CD4-positive, alpha-beta T cell treated with Interleukin-17A for 1 hour (primary cell): ENCODE data around the gene XIRP1.
A peak's percentile ranks its signal among the peaks of the same experiment; 100 is the strongest.
"Not testable (repeated sequence)": the region's sequence is repeated elsewhere in the genome, so short reads cannot be mapped to it uniquely, and the experiment has no call there.

Experiments used
- DNase-seq: peaks from one replicate; pipeline ENCODE4 v3.0.0-alpha.2; 2020

XIRP1 gene

DNA sequence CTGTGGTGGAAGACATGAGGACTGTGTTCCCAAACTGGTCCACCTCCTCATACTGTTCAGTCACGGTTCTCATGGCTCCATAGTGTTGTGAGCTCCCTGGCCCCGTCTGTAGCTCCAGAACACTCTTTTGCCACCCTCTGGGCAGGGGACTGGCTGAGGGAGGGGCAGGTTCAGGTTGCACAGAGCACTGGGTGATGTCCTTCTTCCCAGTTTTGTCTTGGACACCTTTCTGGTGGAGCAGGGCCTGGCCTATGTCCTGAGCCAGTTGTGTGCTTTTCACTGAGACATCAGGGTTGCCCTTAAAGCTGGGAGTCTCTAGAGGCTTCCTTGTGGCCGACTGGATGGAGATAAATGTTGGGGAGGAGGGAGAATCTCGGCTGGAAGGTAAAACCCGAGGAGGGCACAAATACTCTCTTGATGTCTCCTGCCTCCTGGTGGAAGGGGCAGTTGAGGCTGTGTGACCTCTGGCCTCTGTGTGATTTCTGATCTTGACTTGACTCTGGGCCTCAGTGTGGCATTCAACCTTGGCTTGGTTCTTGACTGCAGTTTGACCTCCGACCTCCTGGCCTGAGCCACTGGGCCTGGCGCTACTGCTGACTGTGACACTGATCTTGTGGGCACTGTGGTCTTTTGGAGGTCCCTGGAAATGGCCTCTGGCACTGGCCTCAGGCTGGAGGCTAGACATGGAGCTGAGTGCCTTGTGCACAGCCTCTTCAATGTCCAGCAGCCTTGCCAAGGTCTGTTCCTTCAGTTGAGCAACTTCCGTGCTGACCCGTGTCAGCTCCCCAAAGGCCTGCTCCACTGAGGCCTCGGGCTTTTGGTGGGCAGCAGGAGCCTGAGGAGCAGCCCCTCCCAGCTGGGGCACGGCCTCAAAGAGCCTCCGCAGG is 8.1 kb downstream of the XIRP1 start:
- DNase-seq, result no peak

DNA sequence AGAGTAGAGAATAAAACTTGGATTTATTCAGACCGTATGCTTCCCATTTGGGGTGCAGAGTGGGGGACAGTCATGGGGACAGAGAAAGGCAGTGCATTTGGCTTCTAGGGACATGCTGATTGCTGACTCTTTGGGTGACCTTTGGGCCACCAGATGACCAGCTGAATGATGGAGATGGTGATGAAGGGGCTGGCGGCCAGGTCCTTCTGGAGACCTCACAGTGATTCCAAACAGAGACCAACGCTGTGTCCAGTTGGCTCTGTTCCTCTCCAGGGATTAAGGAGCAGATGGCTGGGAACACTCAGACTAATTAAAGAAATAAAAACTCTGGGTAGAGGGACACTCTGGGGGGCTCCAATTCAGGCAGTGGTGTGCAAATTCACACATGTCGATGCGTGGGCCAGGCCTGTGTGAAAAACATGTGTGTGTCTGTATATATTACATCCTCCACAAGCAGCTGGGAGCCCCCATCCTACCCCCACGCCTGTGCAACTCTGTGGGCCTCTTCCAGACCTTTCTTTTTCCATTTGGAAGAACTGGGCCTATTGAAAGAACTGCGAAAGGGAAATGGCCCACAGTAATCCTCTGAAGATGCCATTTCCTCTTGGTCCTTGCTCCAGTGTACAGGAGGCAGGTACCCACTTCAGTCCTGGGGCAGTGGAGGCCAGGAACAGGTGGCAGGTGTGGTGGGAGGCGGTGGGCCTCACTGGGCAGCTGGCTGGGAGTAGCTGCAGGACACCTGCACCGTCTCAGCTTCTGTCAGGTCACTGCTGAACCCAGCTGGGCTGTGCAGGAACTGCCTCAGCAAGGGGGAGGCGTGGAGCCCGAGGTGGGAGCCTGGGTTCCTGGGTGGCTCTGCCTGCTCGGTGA is 8.9 kb downstream of the XIRP1 start:
- DNase-seq, result no peak

DNA sequence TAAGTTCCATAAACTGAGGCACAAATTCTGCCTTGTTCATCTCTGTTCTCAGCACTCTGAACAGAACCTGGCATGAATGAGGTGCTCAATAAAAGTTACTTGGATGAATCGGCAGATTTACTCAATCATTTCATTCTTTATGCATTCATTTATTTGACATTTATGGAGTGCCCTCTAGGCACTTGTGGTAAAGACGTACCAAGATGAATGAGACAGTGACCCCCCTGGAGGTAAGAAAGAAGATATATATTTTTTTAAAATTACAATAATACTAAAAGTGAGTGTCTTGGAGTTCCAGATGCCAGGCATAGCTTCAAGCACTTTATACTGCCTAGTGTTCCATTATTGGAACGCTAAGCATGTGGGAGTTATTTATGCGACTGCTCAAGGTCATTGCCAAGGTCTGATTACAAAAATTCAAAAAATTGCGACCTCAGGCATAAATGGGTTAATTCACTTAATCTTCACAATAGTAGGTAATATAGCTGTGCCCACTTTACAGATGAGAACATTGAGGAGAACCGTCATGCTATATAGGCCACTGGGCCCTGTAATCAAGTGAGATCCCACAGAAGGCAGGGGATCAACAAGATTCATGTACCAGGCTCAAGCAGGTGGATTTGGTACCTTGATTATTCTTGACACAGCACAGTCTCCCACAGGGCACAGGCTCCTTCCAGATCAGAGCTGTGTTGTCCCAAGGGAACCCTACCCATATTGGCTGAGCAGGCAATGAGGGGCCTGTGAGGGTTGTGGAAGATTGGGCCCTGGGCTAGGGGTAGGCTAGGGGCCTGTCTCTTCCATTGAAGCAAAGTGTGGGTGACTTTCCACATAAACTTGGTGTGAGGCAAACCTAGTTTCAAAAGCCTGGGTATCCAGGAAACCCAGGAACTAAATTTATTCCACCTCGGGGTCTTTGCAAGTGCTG is 10.7 kb downstream of the XIRP1 start:
- DNase-seq, result no peak

DNA sequence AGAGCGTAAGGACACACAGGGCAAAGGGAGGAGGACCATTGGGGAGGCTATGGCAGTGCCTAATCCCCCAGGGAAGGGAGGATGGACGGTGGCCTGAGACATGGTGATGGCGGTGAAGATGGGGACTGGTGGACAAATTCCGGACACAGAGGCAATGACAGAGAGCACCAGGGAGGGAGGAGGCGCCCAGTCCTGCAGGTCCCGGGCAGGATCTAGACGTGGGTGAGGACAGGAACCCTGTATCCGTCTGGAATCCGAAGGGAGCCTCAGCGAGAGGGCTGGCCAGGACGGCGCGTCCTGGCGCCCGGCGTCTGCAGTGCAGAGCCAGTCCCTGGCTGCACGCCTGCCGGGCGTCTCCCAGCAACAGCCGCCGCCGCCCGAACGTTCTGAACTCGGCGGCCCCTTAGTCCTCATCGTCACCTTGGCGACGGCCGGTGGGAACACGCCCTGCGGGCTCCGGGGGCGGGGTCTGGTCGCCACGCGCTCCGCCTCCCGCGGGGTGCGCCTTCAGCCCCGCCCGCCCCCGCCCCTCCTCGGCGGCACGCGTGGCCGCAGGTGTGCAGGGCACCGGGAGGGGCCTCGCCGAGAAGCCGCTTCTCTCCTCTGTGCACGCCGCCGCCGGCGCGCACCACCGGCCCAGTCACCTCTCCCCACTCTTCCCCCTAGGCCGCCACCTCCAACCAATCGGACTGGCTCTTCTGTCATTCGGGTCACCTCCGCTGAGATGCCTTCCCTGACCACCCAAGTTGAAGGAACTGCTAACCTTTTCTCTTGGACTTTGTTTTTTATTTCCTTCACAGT is 11.6 kb downstream of the XIRP1 start:
- DNase-seq, result peak; percentile 94

DNA sequence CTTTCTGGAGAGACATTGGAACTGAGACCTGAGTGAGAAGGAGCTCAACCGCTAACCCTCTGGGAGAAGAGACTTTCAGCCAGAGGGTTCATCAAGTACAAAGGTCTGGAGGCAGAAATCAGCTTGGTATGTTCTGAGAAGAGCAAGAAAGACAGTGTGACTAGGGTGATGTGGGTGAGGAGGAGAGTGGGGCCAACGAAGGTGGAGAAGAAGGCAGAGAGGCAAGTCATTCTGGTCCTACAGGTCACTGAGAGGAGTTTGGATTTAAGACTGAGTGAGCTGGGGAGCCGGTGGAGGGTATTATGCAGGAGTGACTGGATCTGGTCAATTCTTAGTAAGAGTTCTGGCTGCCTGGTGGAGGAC is 12.2 kb downstream of the XIRP1 start:
- DNase-seq, result no peak

DNA sequence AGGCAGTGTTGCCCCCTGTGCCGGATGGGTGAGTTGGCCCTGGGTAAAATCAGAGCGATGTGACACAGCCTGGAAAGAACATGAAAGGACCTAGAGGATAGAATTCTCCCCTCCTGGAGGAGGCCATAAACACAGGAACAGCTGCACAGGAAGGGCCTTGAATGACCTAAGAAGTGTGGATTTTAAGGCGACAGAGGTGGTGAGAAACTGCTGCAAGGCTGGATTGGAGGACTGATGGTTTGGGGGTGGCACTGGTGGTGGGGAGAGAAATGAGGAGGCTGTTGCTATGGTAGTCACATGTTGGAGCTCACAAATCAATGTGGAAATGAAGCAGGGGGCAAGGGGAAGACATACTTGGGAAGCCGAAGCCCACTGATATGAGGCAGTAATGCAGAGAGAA is 13.8 kb downstream of the XIRP1 start:
- DNase-seq, result no peak

DNA sequence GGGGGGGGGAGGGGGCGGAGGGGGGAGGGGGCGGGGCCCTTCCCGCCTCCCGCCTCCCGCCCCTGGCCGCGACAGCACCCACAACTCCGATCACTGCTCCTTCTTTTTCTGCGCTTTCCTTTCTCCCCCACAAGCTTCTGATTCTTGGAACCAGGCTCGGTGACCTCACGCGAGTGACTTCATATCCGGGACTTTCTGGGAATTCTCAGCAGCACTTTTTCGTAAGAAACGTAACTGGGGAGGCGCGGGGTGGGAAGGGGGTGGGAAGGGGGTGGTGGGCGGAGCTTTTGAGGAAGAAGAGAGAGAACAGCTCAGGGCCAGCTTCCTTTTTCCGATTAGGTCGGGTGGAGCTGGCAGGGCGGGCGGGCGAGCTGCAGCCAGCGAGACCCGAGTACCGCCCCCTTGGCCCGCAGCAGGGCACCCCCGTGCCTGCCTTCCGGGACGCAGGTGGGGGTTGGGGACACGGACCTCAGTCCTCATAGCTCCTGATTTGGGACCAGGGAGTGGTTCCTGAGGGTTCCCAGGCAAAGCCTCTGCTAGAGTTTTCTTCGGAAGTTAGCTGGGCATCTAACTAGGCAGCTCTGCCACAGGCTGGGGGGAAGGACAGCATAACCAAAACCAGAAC is 14.6 kb downstream of the XIRP1 start:
- peak; percentile 85 for DNase-seq

DNA sequence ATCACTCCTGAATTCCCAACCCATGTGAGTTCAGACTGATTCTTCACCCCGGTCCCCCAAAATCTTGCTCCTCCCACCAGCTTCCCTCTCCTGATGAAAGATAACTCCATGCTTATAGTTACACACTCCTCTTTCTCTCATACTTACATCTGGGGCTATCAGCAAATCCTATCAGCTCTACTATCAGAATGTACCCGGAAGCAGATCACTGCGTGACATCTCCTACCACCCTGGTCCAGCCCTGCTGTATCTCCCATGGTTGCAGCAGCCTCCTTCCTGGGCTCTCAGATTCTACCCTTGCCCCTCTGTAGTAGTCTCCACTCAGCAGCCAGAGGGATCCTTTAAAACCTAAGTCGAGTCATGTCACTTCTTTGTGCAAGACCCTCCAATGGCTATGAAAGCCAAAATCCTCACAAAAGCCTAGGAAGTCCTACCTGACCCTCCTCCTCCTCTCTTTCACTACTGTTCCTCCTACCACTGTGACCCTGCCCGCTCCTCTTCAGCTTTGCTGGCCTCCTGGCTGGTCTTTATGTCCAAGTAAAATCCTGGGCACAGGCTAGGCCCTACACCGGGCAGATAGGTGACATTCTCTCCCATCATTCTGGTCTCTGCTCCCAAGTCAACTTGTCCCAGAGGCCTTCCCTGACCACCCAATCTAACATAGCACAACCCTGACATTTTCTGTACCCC is 16.2 kb downstream of the XIRP1 start:
- DNase-seq, result no peak

DNA sequence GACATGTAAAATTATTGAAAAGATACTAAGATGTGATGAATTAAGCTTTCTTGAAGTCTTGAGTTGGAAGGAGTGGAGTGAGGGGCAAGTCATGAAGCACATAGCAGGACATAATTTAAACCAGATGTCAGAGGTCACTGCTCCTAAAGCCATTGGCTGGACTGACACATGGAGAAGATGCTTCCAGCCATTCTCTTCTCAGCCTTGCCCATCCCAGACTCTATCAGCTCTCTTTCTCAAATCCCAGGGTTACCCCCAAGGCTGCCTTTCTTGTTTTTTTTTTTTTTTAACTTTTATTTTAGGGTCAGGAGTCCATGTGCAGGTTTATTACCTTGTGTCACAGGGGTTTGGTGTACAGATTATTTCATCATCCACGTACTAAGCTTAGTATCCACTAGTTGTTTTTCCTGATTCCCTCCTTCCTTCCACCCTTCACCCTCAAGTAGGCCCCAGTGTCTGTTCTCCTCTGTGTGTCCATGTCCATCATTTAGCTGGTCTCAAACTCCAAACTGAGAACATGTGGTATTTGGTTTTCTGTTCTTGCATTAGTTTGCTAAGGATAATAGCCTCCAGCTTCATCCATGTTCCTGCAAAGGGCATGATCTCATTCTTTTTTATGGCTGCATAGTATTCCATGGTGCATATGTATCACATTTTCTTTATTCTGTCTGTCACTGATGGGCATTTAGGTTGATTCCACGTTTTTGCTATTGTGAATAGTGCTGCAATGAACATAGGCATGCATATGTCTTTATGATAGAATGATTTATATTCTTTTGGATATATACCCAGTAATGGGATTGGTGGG is 18.9 kb downstream of the XIRP1 start:
- DNase-seq, result no peak

DNA sequence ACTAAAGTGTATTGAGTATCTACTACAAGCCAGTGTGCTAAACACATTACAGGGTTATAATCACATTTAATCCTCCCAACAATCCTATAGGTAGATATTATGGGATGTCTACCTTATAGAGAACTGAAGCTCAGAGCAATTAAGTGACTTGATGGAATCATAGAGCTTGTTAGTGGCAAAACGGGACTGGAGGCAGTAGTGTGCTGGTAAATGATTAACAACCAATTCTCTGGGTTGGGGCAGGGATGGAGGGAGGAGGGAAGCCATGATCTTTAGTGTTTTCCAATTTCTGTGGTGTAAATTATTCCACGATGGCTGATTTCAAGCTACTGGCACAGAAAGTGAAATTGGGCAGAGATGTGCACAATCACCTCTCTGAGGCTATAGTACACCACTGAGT is 20.5 kb downstream of the XIRP1 start:
- no peak for DNase-seq

DNA sequence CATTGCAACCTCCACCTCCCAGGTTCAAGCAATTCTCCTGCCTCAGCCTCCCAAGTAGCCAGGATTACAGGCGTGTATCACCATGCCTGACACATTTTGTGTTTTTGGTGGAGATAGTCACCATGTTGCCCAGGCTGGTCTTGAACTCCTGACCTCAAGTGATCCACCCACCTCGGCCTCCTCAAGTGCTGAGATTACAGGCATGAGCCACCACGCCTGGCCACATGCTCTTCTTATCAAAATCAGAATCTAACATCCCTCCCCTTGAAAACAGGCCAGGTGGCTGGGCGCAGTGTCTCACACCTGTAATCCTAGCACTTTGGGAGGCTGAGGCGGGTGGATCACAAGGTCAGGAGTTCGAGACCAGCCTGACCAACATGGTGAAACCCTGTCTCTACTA is 21.5 kb downstream of the XIRP1 start:
- DNase-seq, result not testable (repeated sequence)

DNA sequence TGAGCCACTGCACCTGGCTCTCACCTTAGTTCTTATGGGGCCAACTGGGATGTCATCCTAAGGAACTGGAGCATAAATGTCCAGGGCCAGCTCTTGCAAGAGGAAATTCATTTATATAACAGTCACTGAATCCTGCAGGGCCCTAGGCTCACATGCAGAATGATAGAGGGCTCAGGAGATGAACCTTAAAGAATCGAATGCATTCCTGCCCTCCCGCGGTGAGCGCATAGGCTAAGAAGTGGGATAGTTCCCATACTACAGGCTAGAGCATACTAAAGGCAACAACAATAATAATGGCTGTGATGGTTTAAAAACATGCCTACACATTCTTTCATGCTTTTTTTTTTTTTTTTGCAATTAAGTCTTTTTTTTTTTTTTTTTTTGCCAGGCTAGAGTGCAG is 21.9 kb downstream of the XIRP1 start:
- no peak for DNase-seq

DNA sequence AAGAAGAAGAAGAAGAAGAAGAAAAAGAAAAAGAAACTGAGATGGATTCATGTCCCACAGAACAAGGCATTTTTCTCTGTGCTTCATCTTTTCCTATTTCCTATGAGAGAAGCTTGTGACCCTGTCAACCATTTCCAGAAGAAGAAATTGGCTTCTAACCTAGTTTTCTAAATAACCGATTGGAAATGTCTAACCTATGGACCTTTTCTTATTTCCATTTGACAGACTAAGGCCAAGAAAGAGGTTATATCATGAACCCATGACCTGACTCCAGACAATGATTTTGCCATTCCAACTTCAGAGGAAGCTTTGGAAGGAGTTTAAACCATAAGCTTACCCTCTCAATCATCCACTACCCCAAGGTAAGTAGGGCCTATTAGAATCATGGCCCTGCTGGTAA is 22.7 kb downstream of the XIRP1 start:
- no peak for DNase-seq

DNA sequence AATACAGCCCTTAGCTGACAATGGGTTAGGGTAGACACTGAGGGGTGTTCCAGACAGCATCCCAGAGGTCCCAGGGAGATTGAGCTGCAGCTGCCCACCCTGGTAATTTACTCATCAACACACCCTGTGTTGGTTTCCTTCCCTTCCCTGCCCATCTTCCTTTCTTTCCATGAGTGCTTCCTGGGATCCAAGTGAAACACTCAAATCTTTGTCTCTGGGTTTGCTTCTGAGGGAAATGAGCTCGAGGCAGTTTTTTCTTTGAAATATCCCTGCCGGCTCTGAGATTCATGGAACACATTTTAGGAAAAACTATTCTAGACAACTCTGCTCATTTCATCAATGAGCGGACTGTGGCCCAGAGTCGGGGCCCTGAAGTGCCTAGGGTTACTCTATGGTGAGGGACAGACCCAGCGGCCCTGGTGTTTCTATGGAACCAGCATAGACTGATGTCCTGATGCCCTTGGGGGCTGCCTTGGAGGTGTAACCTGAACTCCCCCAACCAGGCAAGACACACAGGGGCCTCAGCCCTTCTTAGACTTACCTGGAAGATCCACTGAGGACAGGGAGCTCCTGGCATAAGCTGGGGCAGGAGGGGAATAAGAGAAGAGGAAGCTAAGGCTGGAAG is 24.1 kb downstream of the XIRP1 start:
- DNase-seq, result no peak

DNA sequence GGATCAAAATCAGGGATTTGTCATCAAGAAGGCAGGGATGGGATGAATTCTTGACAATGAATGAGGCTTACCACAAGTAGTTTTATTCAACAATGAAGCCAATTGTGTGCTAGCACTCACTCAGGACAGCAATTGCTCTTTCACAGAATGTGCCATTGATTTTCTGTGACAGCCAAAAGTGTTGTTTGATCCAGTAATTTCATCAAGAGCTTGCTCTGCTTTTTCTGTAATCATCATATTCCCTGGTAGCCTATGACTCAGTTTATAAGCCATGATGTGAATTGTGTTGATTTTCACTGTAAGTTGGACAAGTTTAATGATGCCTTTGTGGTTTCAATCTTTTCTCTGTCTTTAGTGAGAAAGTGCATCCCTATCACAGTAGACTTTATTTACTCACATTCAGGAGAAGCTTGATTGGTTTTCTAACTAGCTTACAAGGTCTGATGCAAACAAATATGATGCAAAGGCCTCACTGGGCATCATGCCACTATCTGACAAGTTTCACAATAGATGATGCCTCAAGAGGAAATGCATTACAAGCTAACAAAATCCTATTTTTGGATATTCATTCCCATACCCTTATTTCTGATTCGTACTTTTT is 25.4 kb downstream of the XIRP1 start:
- DNase-seq, result no peak

DNA sequence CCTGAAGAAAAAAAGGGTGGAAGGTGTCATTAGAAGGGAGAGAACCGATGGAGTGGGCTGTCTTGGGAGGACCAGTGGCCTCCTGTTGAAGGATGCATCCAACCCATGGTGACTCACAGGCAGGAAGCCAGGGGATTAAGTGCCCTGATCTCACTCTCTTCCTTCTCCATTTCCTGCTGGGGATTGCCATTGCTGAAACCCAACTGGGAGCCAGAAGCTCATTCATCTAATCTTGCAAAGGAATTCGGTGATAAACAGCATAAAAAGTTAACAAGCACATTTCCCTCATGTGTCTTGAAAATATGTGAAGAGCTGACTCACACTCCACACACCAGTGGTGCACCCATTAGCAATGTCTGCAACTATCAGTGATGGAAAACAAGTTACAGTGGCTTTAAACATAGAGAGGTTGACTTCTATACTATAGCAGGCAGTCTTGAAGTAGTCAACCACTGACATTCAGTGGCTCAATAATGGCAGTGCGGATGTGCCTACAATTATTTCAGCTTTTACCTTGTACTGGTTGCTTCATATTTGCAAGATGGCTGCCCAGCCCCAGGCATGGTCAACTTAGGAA is 26.2 kb downstream of the XIRP1 start:
- no peak for DNase-seq

DNA sequence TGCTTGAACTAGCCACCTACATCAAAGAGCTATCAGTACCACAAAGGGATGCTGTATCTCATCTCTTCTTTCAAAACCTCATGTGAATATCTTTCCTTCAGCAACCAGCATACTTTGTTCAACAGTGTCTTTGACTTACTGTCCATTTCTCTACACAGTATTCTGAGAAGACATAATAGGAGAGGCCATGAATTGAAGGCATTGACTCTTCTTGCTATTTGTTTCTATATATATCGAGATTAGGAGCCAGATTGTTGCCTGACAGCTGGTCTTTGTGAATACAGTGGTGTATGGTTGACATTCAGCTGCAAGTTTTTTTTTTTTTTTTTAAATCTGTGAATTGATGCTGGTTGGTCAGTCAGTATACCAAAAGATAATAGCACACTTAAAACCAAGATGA is 26.9 kb downstream of the XIRP1 start:
- DNase-seq, result no peak

DNA sequence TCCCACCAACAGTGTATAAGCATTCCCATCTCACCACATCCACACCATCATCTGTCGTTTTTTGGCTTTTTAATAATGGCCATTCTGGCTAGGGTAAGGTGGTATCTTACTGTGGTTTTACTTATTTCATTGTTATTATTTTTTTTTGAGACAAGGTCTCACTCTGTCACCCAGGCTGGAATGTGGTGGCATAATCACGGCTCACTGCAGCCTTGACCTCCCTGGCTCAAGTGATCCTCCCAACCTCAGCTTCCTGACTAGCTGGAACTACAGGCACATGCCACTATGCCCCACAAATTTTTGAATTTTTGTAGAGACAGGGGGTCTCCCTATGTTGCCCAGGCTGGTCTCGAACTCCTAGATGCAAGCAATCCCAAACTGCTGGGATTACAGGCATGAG is 28.0 kb downstream of the XIRP1 start:
- no peak for DNase-seq
